ENCODE results near the gene SPEN. TPM values are rescaled to one million over a fixed set of nuclear protein-coding genes. Genes with fewer than 3 reads are reported as not detected.
A peak's percentile ranks its signal among the peaks of the same experiment; 100 is the strongest.

Gene SPEN
- total and polyA plus RNA-seq, 9 donors = 22.8 to 44.3 (median 33.3) TPM

DNA sequence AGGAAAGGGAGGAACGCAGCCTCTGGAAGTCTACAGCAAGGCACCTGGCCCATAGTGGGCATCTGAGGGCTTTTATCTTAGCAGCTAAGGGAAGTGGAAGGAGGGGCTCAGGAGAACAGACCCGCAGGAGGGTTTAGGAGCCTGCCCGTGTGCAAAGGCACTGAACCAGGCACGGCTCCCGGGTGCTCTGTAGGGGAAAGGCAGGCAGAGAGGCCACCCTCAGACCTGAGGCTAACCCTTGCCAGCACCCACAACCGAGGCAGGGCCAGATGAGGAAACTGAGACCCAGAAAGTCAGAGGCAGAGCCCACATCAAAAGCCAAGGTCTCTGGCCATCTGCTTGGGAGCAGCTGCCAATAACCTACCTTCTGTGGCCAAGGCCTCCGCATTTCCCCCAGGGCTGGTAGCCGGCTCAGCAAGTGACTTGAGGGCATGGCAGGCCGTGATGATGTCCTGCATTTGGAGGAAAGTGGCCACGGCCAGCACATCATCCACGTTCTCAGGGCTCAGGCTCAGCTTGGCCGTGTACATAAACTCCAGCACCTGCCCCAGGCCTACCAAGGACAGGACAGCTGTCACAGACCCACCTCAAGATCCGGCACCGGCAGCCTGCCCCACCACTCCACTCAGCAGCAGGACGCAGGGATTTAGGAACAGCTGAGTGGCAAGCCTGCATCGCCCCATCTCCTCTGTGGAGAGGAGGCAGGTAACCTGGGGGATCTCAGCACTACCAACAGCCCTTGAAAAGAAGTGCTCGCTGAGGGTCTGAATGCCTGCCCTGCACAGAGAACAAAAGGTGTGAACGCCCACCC lies 99.3 kb downstream of the SPEN start:
- H3K9me3 ChIP-seq (replicated peaks; ENCODE audit: control insufficient read depth, low read depth, low read length) = no peaks in the 10 kb centered on the region
- H3K36me3 ChIP-seq (ENCODE audit: control insufficient read depth, insufficient read depth, low read length) = peaks cover 66% of the 10 kb centered on the region
- no peaks in the 10 kb centered on the region for H3K27me3 ChIP-seq (ENCODE audit: control insufficient read depth, insufficient read depth, low read length)
- H3K27ac ChIP-seq (ENCODE audit: low read length) = no peak overlapping the region
- no peak overlapping the region for H3K4me3 ChIP-seq (ENCODE audit: low read length)
- WGBS (ENCODE audit: insufficient coverage) = 81% methylated on average over 15 of the region's 18 CpGs
- peaks cover 58% of the 10 kb centered on the region for H3K4me1 ChIP-seq (ENCODE audit: control insufficient read depth, insufficient read depth, low read length)
- DNase-seq = no peak

DNA sequence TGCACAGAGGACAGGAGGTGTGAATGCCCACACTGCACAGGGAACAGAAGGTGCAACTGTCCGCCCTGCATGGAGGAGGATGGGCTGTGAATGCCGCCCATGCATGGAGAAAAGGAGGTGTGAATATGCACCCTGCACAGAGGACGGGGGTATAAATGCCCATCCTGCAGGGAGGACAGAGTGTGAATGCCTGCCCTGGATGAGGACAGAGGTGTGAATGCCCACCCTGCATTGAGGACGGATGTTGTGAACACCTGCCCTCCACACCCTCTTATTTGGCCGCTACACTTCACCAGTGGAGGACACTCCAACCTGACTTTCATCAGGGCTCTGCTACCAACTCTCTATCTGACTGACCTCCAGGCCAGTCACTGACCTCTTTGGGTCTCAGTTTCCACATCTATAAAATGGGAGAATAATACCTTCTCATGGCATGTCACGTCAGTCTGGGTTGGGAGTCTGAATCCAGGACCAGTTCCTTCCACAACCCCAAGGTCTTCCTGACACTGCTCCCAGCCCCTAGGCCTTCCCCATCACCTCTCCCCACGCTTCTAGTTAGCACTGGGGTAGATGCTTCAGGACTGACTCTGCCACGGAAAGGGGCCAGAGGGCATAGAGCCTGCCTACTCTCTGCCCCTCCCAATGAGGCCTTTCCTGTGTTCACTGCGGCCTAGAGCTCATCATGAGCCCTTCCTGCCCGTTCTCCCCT lies 100.0 kb downstream of the SPEN start:
- Histone ChIP-seq H3K27ac (ENCODE audit: low read length) (peak overlapping the region; percentile 94), H3K36me3 (ENCODE audit: control insufficient read depth, insufficient read depth, low read length) (peaks cover 60% of the 10 kb centered on the region), H3K4me1 (ENCODE audit: control insufficient read depth, insufficient read depth, low read length) (peaks cover 64% of the 10 kb centered on the region)

DNA sequence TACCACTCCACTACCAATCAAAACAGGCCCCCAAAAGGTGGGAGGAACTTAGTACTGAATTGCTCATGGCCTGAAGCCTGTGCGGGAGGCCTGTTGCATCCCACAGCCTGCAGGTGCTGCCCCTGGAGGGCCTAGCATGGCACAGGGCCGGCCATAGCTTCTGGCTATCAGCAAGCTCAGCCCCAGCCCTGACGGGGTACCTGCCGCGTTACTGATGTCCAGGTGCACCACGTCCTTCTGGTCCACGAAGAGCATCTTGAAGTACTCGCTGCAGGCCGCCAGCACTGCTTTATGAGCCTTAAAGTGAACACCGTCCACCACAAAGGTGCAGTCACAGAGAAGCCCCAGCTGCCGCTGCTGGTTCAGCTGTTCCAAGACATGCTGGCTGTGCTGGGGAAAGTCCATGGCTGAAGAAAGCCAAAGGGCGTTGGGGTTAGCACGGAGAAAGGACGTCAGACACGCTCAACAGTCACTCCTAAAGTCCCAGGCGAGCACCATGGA lies 100.6 kb downstream of the SPEN start:
- Histone ChIP-seq H3K4me3 (ENCODE audit: low read length) (no peak overlapping the region), H3K9me3 (replicated peaks; ENCODE audit: control insufficient read depth, low read depth, low read length) (no peaks in the 10 kb centered on the region), H3K27me3 (ENCODE audit: control insufficient read depth, insufficient read depth, low read length) (no peaks in the 10 kb centered on the region), H3K36me3 (ENCODE audit: control insufficient read depth, insufficient read depth, low read length) (peaks cover 57% of the 10 kb centered on the region), H3K27ac (ENCODE audit: low read length) (peak overlapping the region; percentile 94), H3K4me1 (ENCODE audit: control insufficient read depth, insufficient read depth, low read length) (peaks cover 70% of the 10 kb centered on the region)
- DNase-seq = no peak
- whole genome bisulfite sequencing (ENCODE audit: insufficient coverage) = 67% methylated on average over 16 of the region's 16 CpGs

More for the DNA sequence above, 100.0 kb downstream of the SPEN start:
- Histone ChIP-seq H3K4me3 (ENCODE audit: low read length) (no peak overlapping the region), H3K27me3 (ENCODE audit: control insufficient read depth, insufficient read depth, low read length) (no peaks in the 10 kb centered on the region), H3K9me3 (replicated peaks; ENCODE audit: control insufficient read depth, low read depth, low read length) (no peaks in the 10 kb centered on the region)
- WGBS (ENCODE audit: insufficient coverage) = 90% methylated on average over 8 of the region's 10 CpGs
- no peak for DNase-seq

DNA sequence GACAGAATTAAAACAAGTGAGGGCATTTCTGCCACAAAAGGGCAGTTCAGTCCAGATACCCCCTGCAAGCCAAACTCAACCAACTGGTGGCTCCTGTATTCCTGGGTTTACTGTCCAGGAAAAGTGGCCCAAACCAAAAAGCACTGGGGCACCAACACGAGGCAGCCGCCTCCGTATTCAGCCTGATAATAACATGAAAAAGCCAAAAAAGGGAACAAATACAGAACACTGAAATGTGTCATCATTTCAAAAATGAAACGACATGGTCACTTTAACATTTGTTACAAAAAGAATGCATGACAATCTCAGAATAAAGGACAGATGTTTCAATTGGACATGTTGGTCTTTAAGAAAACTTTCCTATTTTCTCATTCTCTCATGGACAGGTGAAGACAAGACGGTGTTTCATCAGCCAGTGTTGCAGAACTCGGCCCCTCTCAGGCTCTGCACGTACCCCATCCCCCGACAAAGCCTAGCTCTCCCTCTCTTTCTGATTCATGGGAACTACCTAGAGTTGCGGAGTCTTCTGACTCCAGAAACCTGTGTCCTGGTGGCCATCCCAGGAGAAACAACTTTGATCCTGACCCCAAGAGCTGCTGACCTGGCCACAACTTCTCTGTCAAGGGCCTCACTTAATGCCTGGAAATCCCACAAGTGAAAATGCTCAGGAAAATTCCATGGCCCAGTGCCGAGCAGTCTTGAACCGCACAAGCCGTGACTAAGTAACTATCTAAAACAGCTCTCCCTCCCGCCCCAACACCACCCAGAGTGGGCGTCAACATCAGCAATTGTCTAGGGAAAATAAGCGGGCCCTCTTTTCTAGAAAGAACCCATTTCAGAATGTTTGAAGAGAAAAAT lies 101.3 kb downstream of the SPEN start:
- H3K27ac ChIP-seq (ENCODE audit: low read length) = peak overlapping the region; percentile 94
- no peaks in the 10 kb centered on the region for H3K27me3 ChIP-seq (ENCODE audit: control insufficient read depth, insufficient read depth, low read length)
- peaks cover 76% of the 10 kb centered on the region for H3K4me1 ChIP-seq (ENCODE audit: control insufficient read depth, insufficient read depth, low read length)
- WGBS (ENCODE audit: insufficient coverage) = 66% methylated on average over 5 of the region's 15 CpGs
- DNase-seq = peak; percentile 82
- peaks cover 50% of the 10 kb centered on the region for H3K36me3 ChIP-seq (ENCODE audit: control insufficient read depth, insufficient read depth, low read length)
- H3K4me3 ChIP-seq (ENCODE audit: low read length) = no peak overlapping the region
- no peaks in the 10 kb centered on the region for H3K9me3 ChIP-seq (replicated peaks; ENCODE audit: control insufficient read depth, low read depth, low read length)

DNA sequence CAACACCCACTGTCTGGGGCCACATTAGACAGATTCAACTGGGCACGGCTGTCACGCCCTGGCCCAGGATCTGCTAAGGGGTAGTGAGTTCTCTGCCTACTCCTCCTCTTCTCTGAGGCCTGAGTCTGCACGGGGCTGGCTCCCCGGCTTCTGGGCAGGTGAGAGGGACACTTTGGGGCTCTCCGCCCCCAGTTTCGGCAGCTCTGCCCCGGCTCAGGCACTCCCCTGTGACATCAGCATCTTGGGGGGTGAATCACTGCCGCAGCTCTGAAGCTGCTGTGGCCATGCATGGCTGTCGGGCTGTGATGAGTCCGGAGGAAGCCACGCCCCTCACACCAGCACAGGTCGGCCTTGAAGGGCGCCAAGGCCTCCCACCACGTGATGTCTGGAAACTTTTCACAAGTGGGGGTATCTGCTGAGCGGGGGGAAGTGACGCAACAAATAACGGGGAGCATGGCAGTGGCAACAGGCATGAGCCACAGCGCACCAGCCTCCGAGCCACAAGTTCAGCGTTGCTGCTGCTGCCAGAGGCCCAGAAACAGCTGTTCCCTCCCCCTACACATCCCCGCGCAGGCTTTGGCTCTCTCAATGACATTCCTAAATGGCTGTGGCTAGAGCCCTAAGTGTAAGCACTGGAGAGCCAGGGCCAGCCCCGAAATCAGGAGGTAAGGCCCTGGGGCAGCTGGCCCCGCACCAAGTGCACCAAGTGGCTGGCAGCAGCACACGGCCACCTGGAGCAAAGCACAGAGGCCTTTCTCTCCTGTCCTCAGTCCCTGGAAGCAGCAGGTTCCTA lies 102.1 kb downstream of the SPEN start:
- 13% methylated on average over 16 of the region's 25 CpGs for WGBS (ENCODE audit: insufficient coverage)
- Histone ChIP-seq H3K4me3 (ENCODE audit: low read length) (peak overlapping the region; percentile 9), H3K36me3 (ENCODE audit: control insufficient read depth, insufficient read depth, low read length) (peaks cover 42% of the 10 kb centered on the region), H3K9me3 (replicated peaks; ENCODE audit: control insufficient read depth, low read depth, low read length) (no peaks in the 10 kb centered on the region), H3K4me1 (ENCODE audit: control insufficient read depth, insufficient read depth, low read length) (peaks cover 84% of the 10 kb centered on the region), H3K27me3 (ENCODE audit: control insufficient read depth, insufficient read depth, low read length) (no peaks in the 10 kb centered on the region), H3K27ac (ENCODE audit: low read length) (peak overlapping the region; percentile 94)
- DNase-seq = peak; percentile 93

DNA sequence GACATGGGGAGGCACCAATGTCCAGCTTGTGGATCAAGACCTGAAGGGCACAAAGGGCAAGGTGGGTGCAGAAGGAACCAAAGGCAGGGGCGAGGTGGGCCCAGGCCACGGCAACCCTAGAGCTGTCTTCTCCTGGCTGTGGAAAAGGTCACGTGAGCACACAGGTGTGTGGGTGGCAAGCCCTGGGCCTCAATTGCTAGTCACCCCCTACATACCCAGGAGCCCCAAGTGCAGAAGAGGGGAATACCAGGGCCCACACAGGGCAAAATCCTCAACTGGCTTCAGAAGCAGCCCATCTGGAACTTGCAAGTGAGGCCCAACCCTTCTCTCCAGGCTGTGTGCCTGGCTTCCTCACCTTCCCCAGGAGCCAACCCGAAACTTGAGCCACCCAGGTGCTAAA lies 102.8 kb downstream of the SPEN start:
- DNase-seq = no peak
- no CpG with 5 or more reads among the region's 4 CpGs for whole genome bisulfite sequencing (ENCODE audit: insufficient coverage)
- H3K4me3 ChIP-seq (ENCODE audit: low read length) = no peak overlapping the region
- peaks cover 35% of the 10 kb centered on the region for H3K36me3 ChIP-seq (ENCODE audit: control insufficient read depth, insufficient read depth, low read length)
- H3K27me3 ChIP-seq (ENCODE audit: control insufficient read depth, insufficient read depth, low read length) = no peaks in the 10 kb centered on the region
- H3K4me1 ChIP-seq (ENCODE audit: control insufficient read depth, insufficient read depth, low read length) = peaks cover 84% of the 10 kb centered on the region
- no peaks in the 10 kb centered on the region for H3K9me3 ChIP-seq (replicated peaks; ENCODE audit: control insufficient read depth, low read depth, low read length)
- H3K27ac ChIP-seq (ENCODE audit: low read length) = peak overlapping the region; percentile 94

DNA sequence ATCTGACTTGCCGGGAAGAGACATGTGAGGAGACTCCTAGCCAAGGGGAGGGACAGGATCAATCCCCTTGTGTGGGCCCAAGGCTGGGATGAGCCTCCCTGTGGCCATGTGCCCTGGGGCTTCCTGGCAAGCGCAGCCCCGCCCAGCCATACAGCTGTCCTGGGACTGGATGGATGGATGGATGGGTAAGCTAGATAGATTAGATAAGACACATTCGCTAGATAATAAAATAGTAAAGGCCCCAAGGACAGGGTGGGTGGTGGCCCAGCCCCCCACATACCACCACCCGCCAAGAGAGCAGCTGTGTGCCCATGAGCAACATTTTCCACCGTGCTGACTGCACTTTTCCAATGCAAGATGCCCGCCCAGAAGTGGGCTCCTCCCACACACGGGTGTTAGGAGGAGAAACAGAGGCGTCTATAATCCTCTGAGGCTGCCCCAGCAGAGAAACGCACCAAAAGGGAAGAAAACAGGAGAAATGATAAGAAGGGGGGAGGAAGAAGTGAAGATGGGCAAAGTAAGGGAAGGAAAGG lies 103.3 kb downstream of the SPEN start:
- H3K4me3 ChIP-seq (ENCODE audit: low read length) = no peak overlapping the region
- WGBS (ENCODE audit: insufficient coverage) = 19% methylated on average over 5 of the region's 10 CpGs
- H3K4me1 ChIP-seq (ENCODE audit: control insufficient read depth, insufficient read depth, low read length) = peaks cover 84% of the 10 kb centered on the region
- no peaks in the 10 kb centered on the region for H3K9me3 ChIP-seq (replicated peaks; ENCODE audit: control insufficient read depth, low read depth, low read length)
- H3K27me3 ChIP-seq (ENCODE audit: control insufficient read depth, insufficient read depth, low read length) = no peaks in the 10 kb centered on the region
- DNase-seq = peak; percentile 86
- peaks cover 30% of the 10 kb centered on the region for H3K36me3 ChIP-seq (ENCODE audit: control insufficient read depth, insufficient read depth, low read length)
- H3K27ac ChIP-seq (ENCODE audit: low read length) = peak overlapping the region; percentile 94

DNA sequence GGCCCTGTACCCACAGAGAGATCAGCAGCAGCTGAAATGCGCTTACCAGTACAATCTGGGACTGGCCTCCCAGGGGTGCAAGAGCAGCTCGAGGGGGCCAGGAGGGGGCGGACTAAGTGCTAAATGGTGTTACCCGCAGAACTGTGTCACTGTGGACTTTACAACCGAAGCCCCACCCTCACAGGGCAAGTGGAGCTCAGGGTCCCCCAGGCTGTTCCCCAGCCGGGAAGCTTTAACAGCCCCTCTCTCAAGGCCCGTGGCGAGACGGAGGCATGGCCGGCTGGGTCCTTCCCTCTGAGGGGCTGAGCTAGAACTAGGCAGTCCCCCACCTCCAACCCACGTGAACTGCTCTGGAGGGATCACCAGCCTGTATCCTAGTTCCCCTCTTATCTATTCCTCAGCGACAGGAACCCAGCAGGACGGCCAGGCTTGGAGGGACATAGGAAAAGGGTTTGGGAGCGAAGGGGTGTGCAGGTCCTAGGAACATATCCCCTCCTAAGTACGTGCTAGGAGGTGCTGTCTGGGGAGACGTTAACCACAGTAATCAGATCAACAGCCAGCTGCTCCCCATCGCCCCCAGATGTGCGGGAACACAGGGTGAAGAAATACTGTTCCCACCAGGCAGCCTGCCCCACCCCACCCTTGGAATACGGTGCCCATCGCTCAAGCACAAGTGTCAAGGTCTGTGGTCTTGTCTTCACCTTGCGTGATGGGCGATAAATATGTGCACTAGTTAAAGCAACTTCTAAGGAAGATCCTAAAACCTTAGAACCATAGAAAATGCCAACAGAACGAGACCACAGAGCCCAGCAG lies 104.0 kb downstream of the SPEN start:
- H3K36me3 ChIP-seq (ENCODE audit: control insufficient read depth, insufficient read depth, low read length) = peaks cover 23% of the 10 kb centered on the region
- H3K4me1 ChIP-seq (ENCODE audit: control insufficient read depth, insufficient read depth, low read length) = peaks cover 80% of the 10 kb centered on the region
- no peak for DNase-seq
- H3K9me3 ChIP-seq (replicated peaks; ENCODE audit: control insufficient read depth, low read depth, low read length) = no peaks in the 10 kb centered on the region
- WGBS (ENCODE audit: insufficient coverage) = 62% methylated on average over 7 of the region's 23 CpGs
- no peak overlapping the region for H3K4me3 ChIP-seq (ENCODE audit: low read length)
- H3K27ac ChIP-seq (ENCODE audit: low read length) = peak overlapping the region; percentile 94
- H3K27me3 ChIP-seq (ENCODE audit: control insufficient read depth, insufficient read depth, low read length) = no peaks in the 10 kb centered on the region

Data from muscle of leg (tissue), 11 donors.